Stimulated activated naive CD8-positive, alpha-beta T cell treated with anti-CD3 and anti-CD28 coated beads, Interleukin-15, Interleukin-2, amounts not matched to agents 100 U/mL and 50 U/mL, for 24 hours (primary cell): ENCODE data around the gene MRAP.

Experiments used
- ATAC-seq: fragments of 150-1000 bp; cut with Tn5 transposase; one replicate; pipeline ENCODE4 v1.10.0; 2021
- DNase-seq: peaks from one replicate; pipeline ENCODE4 v3.0.0; 2021

MRAP gene

GRCh38 chr21:32322676-32323075 is 24.0 kb downstream of the MRAP start:
- ATAC-seq (no peak), DNase-seq (no peak)

DNA sequence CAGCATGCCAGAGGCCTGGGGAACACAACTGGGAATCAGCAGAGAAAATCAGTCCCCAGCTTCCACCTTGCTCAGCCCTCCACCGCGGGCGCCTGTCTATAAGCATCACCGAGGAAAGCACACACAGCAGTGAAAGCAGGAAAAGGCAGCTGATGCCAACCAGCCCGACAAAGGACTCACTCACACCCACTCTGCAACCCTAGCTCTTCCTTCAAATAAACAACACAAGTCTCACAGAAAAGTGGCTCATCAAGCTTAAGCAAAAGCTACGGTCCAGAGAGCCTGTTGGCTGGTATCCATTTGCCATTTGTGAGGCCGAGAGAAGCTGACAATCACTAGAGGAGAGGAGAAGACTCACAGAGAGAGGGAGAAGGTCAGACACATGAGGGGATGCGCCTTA is 27.1 kb downstream of the MRAP start:
- DNase-seq (no peak), ATAC-seq (no peak)

DNA sequence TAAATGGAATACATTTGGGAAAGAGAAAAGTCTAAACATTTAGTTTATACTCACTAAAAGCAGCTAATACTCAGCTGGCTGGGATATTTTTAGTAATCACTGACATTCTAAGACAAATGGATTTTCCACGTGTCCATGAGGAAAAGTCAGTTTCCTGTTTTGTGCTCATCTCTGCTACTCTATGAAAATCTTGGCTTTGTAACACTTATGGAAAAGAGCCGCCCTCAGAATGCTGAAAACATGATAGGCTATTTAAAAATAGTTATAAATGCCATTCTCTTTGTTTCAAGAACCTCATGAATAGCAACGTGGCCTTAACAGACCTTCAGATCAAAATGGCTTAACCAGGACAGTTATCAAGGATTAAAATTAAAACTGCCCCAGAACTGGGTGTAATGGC is 29.9 kb downstream of the MRAP start:
- no peak for DNase-seq

GRCh38 chr21:32329331-32329730 is 30.7 kb downstream of the MRAP start:
- ATAC-seq (no peak), DNase-seq (no peak)

More for the DNA sequence above, 29.9 kb downstream of the MRAP start:
- ATAC-seq: no peak

DNA sequence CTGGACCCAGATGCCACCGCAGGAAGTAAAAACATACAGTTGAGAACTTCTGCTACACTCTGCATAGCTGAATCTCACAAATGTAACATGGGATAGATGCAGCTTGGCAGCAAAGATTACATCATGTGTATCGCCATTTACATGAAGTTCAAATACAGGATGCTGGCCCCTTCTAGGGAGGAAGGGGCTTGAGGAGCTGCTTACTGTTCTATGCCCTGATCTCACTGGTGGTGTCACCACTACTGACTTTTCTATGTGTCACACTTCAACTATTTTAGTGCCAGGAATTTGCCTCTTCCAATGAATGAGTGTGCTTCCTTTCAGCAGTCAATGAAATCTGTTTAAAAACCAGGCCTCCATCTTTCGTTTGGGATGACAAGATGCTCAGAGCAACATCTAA is 31.1 kb downstream of the MRAP start:
- DNase-seq (no peak), ATAC-seq (no peak)

DNA sequence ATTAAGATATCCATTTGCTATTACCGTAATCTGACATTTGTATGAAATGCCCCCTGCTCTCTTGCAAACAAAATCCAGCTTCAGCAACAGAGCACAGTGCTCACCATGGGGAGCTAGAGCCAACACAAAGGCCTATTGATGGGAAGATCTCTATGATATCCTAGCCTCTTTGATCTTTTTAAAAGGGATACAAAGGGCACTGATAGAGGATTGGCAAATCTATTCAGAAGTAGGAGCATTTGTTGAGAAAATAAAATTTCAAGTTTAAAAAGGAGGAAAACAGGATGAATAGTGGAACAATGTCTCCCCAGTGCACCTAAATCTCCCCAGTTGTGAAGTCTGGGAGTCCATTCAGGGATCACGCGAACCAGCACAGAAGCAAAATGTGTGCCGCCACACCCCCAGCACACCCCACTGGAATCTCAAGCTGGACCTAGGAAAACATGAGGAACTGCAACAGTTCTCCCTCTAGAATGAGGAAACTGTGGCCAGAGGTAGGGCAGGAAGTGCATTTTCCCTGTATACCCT is 32.2 kb downstream of the MRAP start:
- ATAC-seq (no peak), DNase-seq (no peak)

- ATAC-seq: no peak
- DNase-seq: no peak
Measured at GRCh38 chr21:32331444-32332305, 33.0 kb downstream of the MRAP start.

DNA sequence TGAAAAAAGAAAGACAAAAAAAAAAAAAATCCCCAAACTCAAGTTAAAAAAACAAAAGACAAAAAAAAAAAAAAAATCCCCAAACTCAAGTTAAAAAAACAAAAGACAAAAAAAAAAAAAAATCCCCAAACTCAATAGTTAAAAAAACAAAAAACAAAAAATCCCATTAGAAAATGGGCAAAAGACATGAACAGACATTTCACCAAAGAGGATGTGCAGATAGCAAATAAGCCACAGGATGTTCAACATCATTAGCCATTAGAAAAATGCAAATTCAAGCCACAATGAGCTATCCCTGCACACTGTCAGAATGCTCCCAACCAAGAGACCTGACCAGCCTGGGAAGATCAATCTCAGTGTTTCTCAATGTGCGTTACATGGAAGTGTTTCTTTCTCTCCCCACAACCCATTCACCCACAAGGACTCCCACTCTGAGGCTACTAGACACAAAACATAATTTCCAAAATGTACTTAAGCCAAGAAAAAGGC is 33.9 kb downstream of the MRAP start:
- ATAC-seq (no peak), DNase-seq (no peak)

DNA sequence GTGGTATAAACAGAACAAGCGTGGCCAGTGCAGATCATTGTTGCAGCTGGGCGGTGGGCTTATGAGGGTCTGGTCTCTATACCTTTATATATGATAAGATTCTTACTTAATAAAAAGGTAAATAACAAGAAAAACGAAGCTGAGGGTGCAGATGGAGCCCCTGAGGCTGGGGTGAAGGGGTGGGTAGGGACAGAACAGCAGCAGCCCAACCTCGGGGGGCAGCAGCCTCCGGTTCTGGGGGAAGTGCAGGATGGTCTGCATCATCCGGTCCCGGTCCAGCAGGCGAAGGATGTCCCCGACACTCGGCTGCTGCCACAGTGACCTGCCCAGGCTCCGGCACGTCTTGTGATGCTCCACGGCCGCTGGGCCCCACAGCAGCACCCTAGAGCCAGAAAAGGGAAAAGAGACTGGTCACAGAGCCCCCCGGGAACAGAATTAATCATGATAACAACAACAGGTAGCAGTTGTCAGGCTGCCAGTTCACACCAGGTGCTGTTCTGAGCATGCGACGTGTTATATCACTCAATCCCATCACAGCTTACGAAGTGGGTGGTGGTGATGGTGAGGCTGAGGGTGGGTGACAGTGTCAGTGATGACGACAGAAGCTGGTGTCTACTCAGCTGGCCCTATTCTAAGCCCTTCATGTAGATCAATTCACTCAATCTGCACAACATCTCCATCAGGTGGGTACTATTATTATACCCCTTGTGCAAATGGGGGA is 35.5 kb downstream of the MRAP start:
- DNase-seq: no peak
- no peak for ATAC-seq

GRCh38 chr21:32334980-32335531 is 36.4 kb downstream of the MRAP start:
- ATAC-seq (no peak), DNase-seq (no peak)

GRCh38 chr21:32335601-32336575 is 37.2 kb downstream of the MRAP start:
- DNase-seq (no peak), ATAC-seq (no peak)

DNA sequence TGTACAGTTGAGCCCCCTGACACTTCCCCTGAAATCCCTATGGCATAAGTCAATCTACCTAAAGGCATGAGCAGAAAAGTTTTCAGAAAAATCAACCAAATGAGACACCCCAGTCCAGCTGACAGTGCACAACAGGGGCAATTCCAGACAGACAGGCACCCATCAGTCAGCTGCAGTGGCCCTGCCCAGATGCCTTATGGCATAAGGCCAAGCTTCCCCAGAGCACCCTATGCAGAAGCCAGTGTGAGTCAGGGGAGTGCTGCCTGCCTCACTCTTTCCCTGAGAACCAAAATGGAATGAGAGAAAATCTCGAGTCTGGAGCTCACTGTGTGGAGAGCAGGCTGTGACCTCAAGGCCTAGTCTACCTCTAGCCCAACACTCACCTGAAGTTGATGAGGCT is 38.1 kb downstream of the MRAP start:
- DNase-seq (no peak), ATAC-seq (no peak)

DNA sequence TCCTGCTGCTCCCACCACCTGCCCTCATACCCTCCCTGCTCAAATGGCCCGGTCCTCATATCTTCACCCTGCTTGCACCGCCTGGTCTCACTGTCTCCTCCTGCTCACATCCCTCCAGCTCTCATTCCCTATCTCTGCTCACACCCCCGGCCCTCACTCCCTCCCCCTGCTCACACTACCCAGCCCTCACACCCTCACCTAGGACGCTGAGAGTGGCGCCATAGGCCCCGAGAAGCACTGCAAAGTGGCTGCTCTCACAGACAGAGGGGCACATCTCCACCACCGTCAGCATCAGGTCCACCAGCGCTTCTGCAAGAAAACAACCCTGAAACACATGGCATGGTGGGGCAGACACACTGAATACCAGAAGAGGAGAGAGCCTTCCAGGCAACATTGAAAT is 38.6 kb downstream of the MRAP start:
- DNase-seq (no peak), ATAC-seq (no peak)

- ATAC-seq: no peak
- no peak for DNase-seq
Measured at GRCh38 chr21:32338209-32338921, 39.7 kb downstream of the MRAP start.

- no peak for DNase-seq
- no peak for ATAC-seq
Measured at GRCh38 chr21:32340863-32341848, 42.5 kb downstream of the MRAP start.

- no peak for ATAC-seq
- no peak for DNase-seq
Measured at GRCh38 chr21:32346951-32347350, 48.3 kb downstream of the MRAP start.

DNA sequence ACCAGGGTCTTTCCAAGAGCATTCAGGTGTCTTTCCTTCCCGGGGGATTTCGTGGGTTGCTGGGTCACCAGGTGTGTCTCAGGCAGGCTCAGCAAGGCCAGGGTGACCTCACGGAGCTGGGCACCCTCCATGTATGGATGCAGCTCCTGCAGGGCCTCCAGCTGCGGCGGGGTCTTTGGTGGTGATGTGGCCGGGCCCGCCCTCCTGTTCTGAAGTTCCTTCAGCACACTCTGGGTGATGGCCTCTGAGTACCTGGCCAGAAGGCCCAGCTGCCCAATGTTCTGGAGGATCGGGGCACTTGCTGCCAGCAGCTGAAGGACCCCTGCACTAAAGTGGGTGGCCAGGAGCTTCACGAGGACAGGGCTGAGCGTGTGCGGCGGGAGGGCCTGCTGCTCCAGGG is 48.7 kb downstream of the MRAP start:
- no peak for DNase-seq
- no peak for ATAC-seq

- no peak for ATAC-seq
- DNase-seq: no peak
Measured at GRCh38 chr21:32347977-32348376, 49.3 kb downstream of the MRAP start.

DNA sequence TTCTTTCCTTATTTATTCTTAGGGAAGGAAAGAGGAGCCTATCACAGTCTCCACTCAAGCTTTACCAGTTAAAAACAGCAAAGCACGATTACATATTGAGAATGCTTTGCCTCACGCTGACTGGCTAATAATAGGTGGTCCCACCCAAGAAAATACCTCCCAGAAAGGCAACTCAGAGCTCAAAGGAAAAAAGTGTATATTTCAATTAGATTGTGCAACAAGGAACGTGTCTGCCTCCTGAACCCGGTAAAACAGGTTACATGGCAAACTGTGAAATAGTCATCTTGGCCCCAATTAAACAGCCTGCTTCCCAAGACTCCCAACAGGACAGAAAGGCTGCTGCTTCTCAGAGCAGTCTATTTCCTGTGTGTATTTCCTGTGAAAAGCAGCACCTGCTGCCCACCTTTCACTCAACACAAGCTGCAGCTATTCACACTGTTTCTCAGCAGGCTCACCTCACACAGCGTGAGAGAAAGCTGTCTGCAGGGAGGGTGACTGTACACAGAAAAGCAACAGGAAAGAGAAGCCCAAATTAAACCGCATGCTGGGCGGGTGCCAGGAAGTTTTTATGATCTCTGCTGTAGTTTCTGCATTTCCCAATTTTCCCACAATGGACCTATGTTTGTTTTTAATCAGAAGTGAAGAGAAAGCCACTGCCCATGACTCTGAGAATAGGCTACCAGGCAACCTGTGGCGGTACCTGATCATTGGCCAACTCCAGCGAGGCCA is 50.1 kb downstream of the MRAP start:
- ATAC-seq: no peak
- no peak for DNase-seq
